Measurements from ENCODE around the gene TIRAP.

The TIRAP gene

DNA sequence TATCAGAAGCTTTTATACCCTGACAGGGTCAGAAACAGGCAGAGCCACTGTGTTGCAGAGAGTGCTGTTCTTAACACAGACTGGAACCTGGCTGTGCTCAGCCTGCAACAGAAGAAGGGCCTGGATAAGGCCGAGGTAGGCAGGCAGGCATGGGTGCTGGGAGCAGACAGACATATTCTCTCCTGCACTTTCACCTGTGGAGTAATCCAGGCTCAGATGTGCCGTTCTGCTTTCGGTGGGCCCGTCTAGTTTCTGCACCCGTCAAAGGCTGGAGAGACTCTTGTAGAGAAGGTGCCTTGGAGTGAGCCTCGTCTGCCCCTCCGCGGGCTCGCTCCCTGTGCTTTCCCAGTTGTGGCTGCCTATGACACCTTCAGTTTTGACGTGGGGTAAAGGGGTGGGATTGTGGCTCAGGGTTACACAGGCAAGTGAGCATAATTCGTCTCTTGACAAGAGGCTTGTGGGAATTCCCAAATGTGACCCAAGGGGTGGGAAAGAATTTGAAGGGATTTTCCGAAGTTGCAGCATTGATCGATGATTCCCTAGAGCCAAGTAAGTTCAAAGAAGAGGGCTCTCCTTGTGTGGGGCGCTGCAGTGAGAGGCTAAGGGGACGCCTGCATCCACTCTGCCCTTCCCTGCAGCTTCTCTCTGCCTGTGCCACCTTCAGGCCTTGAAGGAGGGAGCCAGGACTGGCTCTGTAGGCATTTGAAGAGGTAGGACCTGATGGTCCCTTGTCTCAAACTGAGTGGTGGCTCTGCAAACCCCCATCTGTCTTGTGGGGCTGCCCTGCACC is 56.4 kb downstream of the TIRAP start:
- no peak for DNase-seq
- intact Hi-C loops (cut with DNase I; ENCODE audit: low total_unique reads), result no loop called here
- no peak overlapping the region for H3K4me3 ChIP-seq
- no peaks in the 10 kb centered on the region for H3K27me3 ChIP-seq
- H3K4me1 ChIP-seq, result peaks cover 0 to 7% (median 0%) of the 10 kb centered on the region in 4 donors
- TF ChIP-seq, protein P1, sequence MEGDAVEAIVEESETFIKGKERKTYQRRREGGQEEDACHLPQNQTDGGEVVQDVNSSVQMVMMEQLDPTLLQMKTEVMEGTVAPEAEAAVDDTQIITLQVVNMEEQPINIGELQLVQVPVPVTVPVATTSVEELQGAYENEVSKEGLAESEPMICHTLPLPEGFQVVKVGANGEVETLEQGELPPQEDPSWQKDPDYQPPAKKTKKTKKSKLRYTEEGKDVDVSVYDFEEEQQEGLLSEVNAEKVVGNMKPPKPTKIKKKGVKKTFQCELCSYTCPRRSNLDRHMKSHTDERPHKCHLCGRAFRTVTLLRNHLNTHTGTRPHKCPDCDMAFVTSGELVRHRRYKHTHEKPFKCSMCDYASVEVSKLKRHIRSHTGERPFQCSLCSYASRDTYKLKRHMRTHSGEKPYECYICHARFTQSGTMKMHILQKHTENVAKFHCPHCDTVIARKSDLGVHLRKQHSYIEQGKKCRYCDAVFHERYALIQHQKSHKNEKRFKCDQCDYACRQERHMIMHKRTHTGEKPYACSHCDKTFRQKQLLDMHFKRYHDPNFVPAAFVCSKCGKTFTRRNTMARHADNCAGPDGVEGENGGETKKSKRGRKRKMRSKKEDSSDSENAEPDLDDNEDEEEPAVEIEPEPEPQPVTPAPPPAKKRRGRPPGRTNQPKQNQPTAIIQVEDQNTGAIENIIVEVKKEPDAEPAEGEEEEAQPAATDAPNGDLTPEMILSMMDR (IDR thresholded peaks at IDR 0.05), result no peak
- no peaks in the 10 kb centered on the region for H3K9me3 ChIP-seq
- peaks cover 0 to 54% (median 16%) of the 10 kb centered on the region in 3 donors for H3K36me3 ChIP-seq
- no peak overlapping the region for H3K27ac ChIP-seq

DNA sequence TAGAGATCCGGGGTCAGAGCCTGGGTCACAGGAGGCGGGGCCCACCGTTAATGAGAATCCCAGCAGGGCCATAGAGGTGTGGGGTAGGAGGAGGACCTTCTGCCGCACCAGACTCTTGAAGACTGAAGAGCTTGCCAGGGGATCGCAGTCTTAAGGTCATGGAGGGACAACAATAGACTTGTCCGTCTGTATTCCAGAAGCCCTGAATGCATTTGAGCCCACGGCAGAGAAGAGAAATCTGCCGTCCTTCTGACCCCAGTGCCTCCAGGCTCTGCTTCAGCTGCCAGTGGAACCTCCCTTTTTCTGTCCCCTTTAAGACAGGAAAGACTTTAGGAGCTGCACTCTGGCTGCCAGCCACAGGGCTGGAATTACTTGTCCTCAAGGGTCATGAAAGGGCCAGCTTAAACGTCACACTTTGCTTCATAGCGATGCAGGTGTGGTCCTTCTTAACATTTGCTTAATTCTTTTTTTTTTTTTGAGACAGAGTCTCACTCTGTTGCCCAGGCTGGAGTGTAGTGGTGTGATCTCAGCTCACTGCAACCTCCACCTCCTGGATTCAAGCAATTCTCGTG is 57.1 kb downstream of the TIRAP start:
- TF ChIP-seq, protein P1 (IDR thresholded peaks at IDR 0.05), result no peak
- intact Hi-C loops (cut with DNase I; ENCODE audit: low total_unique reads), result no loop called here
- no peak for DNase-seq

DNA sequence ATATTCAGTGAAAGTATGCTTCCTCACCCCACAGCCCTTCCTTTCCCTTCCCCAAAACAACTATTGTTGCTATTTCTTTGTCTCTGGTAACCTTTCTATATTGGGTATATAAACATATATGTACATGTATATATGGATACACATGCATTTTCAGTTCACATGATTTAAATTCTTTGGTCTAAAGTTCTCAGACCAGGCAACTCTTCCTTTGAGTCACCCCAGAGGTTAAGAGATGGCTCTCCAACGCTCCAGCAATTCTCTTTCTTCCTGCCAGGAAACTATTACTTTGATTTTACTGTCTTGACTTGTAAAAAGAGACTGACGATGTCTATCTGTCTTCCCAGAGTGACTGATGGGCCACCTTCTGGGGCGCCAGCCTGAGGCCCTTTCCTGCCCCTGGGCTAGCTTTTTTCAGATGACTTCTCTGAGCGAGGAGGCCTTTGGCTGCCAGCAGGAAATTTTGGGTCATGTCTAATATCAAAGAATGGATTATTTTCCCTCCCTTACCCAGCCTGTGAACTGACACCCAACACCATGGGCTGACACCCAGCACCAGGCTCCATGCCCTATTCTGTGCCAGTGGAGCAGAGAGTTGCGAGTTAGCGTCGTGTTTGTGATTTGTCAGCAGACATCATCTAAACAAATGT is 58.2 kb downstream of the TIRAP start:
- H3K27me3 ChIP-seq, result no peaks in the 10 kb centered on the region
- no peak for DNase-seq
- no peak overlapping the region for H3K4me3 ChIP-seq
- no peak overlapping the region for H3K27ac ChIP-seq
- TF ChIP-seq, protein P1 (IDR thresholded peaks at IDR 0.05), result no peak
- H3K36me3 ChIP-seq, result peaks cover 0 to 66% (median 16%) of the 10 kb centered on the region in 3 donors
- intact Hi-C loops (cut with DNase I; ENCODE audit: low total_unique reads), result no loop called here
- H3K4me1 ChIP-seq, result peaks cover 0 to 8% (median under 1%) of the 10 kb centered on the region in 4 donors
- no peaks in the 10 kb centered on the region for H3K9me3 ChIP-seq

More for the DNA sequence above, 57.1 kb downstream of the TIRAP start:
- peaks cover 0 to 7% (median 0%) of the 10 kb centered on the region in 4 donors for H3K4me1 ChIP-seq
- no peaks in the 10 kb centered on the region for H3K27me3 ChIP-seq
- no peak overlapping the region for H3K4me3 ChIP-seq
- peaks cover 0 to 61% (median 16%) of the 10 kb centered on the region in 3 donors for H3K36me3 ChIP-seq
- no peaks in the 10 kb centered on the region for H3K9me3 ChIP-seq
- no peak overlapping the region for H3K27ac ChIP-seq

DNA sequence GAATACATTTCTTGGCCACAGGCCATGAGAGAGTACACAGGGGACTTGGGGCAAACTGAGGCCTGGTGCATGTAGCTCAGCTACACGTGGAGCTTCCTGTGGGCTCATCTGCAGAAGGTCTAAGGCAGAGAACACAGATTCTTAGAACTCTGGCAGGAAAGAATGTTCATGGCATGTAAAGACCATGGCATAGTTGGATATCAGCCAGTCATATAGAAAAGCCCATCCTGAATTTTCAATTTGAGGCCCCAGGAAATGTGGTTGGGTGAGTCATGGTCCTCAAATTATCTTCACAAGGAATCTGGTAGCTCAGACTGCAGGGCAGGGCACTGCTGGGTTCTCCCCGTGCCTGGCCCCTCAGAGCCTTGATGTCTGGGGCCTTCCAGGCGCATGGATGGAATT is 58.9 kb downstream of the TIRAP start:
- H3K36me3 ChIP-seq, result peaks cover 0 to 66% (median 16%) of the 10 kb centered on the region in 3 donors

DNA sequence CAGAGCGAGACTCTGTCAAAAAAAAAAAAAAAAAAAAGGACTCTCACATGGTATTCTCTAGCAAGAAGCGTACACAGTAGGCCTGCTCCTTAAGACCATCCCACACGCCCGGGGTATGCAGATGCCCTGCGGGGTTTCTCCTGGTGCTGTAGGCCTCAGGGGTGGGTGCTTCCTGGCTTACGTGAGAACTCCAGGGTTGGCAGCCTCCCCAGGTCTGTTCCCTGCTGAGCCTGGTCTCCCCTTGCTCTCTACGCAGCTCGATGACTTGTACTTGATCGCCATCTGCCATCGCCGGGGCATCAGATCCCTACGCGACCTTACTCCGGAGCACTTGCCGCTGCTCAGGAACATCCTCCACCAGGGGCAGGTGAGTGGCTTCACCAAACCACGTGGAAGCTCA is 60.2 kb downstream of the TIRAP start:
- intact Hi-C loops (cut with DNase I; ENCODE audit: low total_unique reads), result no loop called here
- no peaks in the 10 kb centered on the region for H3K27me3 ChIP-seq
- H3K27ac ChIP-seq, result no peak overlapping the region
- no peaks in the 10 kb centered on the region for H3K9me3 ChIP-seq
- TF ChIP-seq, protein P1 (IDR thresholded peaks at IDR 0.05), result no peak
- H3K36me3 ChIP-seq, result peaks cover 0 to 62% (median 16%) of the 10 kb centered on the region in 3 donors
- peaks cover 0 to 27% (median 16%) of the 10 kb centered on the region in 4 donors for H3K4me1 ChIP-seq
- no peak overlapping the region for H3K4me3 ChIP-seq
- DNase-seq, result no peak

More for the DNA sequence above, 58.9 kb downstream of the TIRAP start:
- peaks cover 0 to 15% (median 6%) of the 10 kb centered on the region in 4 donors for H3K4me1 ChIP-seq
- intact Hi-C loops (cut with DNase I; ENCODE audit: low total_unique reads), result no loop called here
- TF ChIP-seq, protein P1 (IDR thresholded peaks at IDR 0.05), result no peak
- no peak overlapping the region for H3K4me3 ChIP-seq
- no peaks in the 10 kb centered on the region for H3K27me3 ChIP-seq
- DNase-seq, result no peak
- H3K27ac ChIP-seq, result no peak overlapping the region
- no peaks in the 10 kb centered on the region for H3K9me3 ChIP-seq

All from tibial artery (tissue), 4 donors.